Measurements from ENCODE around the gene AP1M2.

Gene AP1M2

GRCh38 chr19:10587022-10587838 lies at the start of gene AP1M2:
AP1M2 (minus strand) TSS chr19:10587312; CDS start chr19:10587231, 81 bp downstream.
- DNase-seq, result no peak

- DNase-seq, result no peak
Measured at GRCh38 chr19:10636304-10636972, 49.3 kb upstream of the AP1M2 start.

- DNase-seq, result no peak
Measured at GRCh38 chr19:10634963-10635362, 47.9 kb upstream of the AP1M2 start.

GRCh38 chr19:10634430-10634829 lies 47.3 kb upstream of the AP1M2 start:
- DNase-seq, result no peak

GRCh38 chr19:10631874-10632273 lies 44.8 kb upstream of the AP1M2 start:
- DNase-seq, result no peak

GRCh38 chr19:10625762-10626138 lies 38.6 kb upstream of the AP1M2 start:
- no peak for DNase-seq

GRCh38 chr19:10625003-10625761 lies 38.1 kb upstream of the AP1M2 start, which contains the start of gene SLC44A2:
SLC44A2 (plus strand) TSS chr19:10625553; CDS start chr19:10625634, 81 bp downstream.
- DNase-seq, result no peak

- DNase-seq, result peak in 2 of 6 experiments; percentile 24 to 29
Measured at GRCh38 chr19:10624585-10624984, 37.5 kb upstream of the AP1M2 start.

- DNase-seq, result no peak
Measured at GRCh38 chr19:10621966-10622365, 34.9 kb upstream of the AP1M2 start.

GRCh38 chr19:10620786-10621185 lies 33.7 kb upstream of the AP1M2 start:
- DNase-seq, result no peak

GRCh38 chr19:10618846-10619245 lies 31.7 kb upstream of the AP1M2 start:
- DNase-seq, result no peak

GRCh38 chr19:10617409-10618121 lies 30.5 kb upstream of the AP1M2 start:
- DNase-seq, result no peak

- DNase-seq, result no peak
Measured at GRCh38 chr19:10615429-10616023, 28.4 kb upstream of the AP1M2 start.

GRCh38 chr19:10612499-10613119 lies 25.5 kb upstream of the AP1M2 start:
- DNase-seq, result no peak

- no peak for DNase-seq
Measured at GRCh38 chr19:10611907-10612306, 24.8 kb upstream of the AP1M2 start.

GRCh38 chr19:10604460-10604980 lies 17.4 kb upstream of the AP1M2 start:
- peak in 4 of 6 experiments; percentile 14 to 57 (median 30) for DNase-seq

GRCh38 chr19:10603873-10604459 lies 16.9 kb upstream of the AP1M2 start:
- DNase-seq, result peak in 5 of 6 experiments; percentile 25 to 70 (median 60)

GRCh38 chr19:10603084-10603872 lies 16.2 kb upstream of the AP1M2 start:
- peak; percentile 67 to 91 (median 86) for DNase-seq

- peak; percentile 71 to 90 (median 86) for DNase-seq
Measured at GRCh38 chr19:10602330-10603083, 15.4 kb upstream of the AP1M2 start.

GRCh38 chr19:10601999-10602329 lies 14.9 kb upstream of the AP1M2 start:
- no peak for DNase-seq

Measured in stimulated activated naive CD4-positive, alpha-beta T cell (primary cell).